GM12875 (cell line): ENCODE data around the gene ADAMTSL2.

Experiments used
- H3K4me3 ChIP-seq: one replicate; pipeline ENCODE4 v1.5.1; 2011; ENCODE audit warnings: low read depth, low read length, control low read depth
- CTCF ChIP-seq: IDR thresholded peaks from 2 replicates; pipeline ENCODE4 v1.5.1; 2011; ENCODE audit warnings: low read depth, mild to moderate bottlenecking, control low read depth, inconsistent platforms, low read length, moderate library complexity, borderline replicate concordance; ENCODE audit not compliant: insufficient read depth

ADAMTSL2 gene

GRCh38 chr9:133534346-133535291 is at the start of gene ADAMTSL2:
ADAMTSL2 (plus strand) TSS chr9:133534704; CDS start chr9:133536713, 2,009 bp downstream.
- TF ChIP-seq CTCF, result no peak
- H3K4me3 ChIP-seq, result peak within 1 kb of the TSS; percentile 50

- no peak overlapping the region for H3K4me3 ChIP-seq
- TF ChIP-seq CTCF, result no peak; the same call in 1 of the 2 replicates
Measured at GRCh38 chr9:133485531-133486260, 48.8 kb upstream of the ADAMTSL2 start.

GRCh38 chr9:133487331-133487725 is 47.2 kb upstream of the ADAMTSL2 start:
- H3K4me3 ChIP-seq, result no peak overlapping the region
- no peak for TF ChIP-seq CTCF

- no peak for TF ChIP-seq CTCF
- no peak overlapping the region for H3K4me3 ChIP-seq
Measured at GRCh38 chr9:133488686-133489252, 45.7 kb upstream of the ADAMTSL2 start.

- H3K4me3 ChIP-seq, result no peak overlapping the region
- TF ChIP-seq CTCF, result no peak
Measured at GRCh38 chr9:133489253-133490190, 45.0 kb upstream of the ADAMTSL2 start.

GRCh38 chr9:133490201-133490681 is 44.3 kb upstream of the ADAMTSL2 start:
- no peak for TF ChIP-seq CTCF
- no peak overlapping the region for H3K4me3 ChIP-seq
